Hepatocyte (in vitro differentiated cells): Measurements from ENCODE around the gene DNAH7.

Source experiments
- EZH2 ChIP-seq: fragments of 200-600 bp; sonication (generic); IDR thresholded peaks from 2 replicates; pipeline ENCODE4 v1.6.1; 2016; ENCODE audit warnings: antibody characterized with exemption, mild to moderate bottlenecking, borderline replicate concordance
- TF ChIP-seq, protein P1 (sequence below): fragments of 200-600 bp; sonication (generic); IDR thresholded peaks from 2 replicates; pipeline ENCODE4 v1.5.1; 2016; ENCODE audit warnings: antibody characterized with exemption, mild to moderate bottlenecking; ENCODE audit not compliant: poor library complexity

DNA sequence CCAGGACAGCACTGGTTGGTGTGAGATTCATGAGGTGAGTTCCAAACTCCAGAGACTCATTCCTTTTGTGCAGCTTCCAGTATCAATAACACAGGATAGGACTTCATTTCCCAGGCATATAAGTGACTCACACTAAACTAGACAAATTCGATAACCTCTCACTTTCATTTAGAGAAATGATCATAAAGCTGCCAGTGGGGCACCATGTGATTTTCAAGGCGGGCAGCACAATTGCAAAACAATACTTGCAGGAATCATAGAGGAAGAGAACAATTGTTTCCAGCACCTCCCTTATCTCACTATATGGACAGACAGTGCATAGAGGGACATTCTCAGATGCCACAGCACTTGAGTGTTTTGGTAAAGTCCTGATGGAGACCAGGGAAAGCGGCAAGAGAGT, 31.3 kb upstream of the DNAH7 start:
- TF ChIP-seq, protein P1, sequence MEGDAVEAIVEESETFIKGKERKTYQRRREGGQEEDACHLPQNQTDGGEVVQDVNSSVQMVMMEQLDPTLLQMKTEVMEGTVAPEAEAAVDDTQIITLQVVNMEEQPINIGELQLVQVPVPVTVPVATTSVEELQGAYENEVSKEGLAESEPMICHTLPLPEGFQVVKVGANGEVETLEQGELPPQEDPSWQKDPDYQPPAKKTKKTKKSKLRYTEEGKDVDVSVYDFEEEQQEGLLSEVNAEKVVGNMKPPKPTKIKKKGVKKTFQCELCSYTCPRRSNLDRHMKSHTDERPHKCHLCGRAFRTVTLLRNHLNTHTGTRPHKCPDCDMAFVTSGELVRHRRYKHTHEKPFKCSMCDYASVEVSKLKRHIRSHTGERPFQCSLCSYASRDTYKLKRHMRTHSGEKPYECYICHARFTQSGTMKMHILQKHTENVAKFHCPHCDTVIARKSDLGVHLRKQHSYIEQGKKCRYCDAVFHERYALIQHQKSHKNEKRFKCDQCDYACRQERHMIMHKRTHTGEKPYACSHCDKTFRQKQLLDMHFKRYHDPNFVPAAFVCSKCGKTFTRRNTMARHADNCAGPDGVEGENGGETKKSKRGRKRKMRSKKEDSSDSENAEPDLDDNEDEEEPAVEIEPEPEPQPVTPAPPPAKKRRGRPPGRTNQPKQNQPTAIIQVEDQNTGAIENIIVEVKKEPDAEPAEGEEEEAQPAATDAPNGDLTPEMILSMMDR = no peak
- no peak for TF ChIP-seq EZH2
